SK-N-MC (cell line): ENCODE results near the gene AKAP6.

Experiments
- EZH2 ChIP-seq: fragments of 200-600 bp; sonication (generic); IDR thresholded peaks from one replicate; pipeline ENCODE4 v1.6.1; 2017; ENCODE audit warnings: antibody characterized with exemption
- FOXP2 ChIP-seq: optimal IDR thresholded peaks from 2 replicates; pipeline ENCODE3; 2011; ENCODE audit warnings: mild to moderate bottlenecking, moderate library complexity; ENCODE audit not compliant: insufficient read depth; ENCODE audit errors: extremely low read length, control extremely low read depth
- POLR2AphosphoS5 ChIP-seq: IDR thresholded peaks from 2 replicates; pipeline ENCODE4 v1.6.1; 2012; ENCODE audit warnings: mild to moderate bottlenecking, low read depth, low read length, borderline replicate concordance

- no peak for TF ChIP-seq EZH2
- no peak for TF ChIP-seq POLR2AphosphoS5
- no peak for TF ChIP-seq FOXP2
These were observed 471.2 kb downstream of the AKAP6 start for GRCh38 chr14:32800320-32800719.
